Loucy (cell line): ENCODE results near the gene AGBL1.

Experiments
- H2AFZ ChIP-seq: fragments of 200-600 bp; sonication (generic); 2 replicates; pipeline ENCODE4 v1.6.0; 2016; ENCODE audit warnings: antibody characterized with exemption, mild to moderate bottlenecking, low read length, moderate library complexity
- H3F3A ChIP-seq: fragments of 200-600 bp; 2 replicates; pipeline ENCODE4 v1.6.0; 2016; ENCODE audit warnings: antibody characterized with exemption, low read depth, mild to moderate bottlenecking
- H3K27me3 ChIP-seq: fragments of 200-600 bp; sonication (generic); 2 replicates; pipeline ENCODE4 v1.6.1; 2014; ENCODE audit warnings: low read length, mild to moderate bottlenecking; ENCODE audit not compliant: insufficient read depth, poor library complexity, severe bottlenecking
- H3K36me3 ChIP-seq: fragments of 200-600 bp; sonication (generic); 2 replicates; pipeline ENCODE4 v1.6.1; 2016; ENCODE audit warnings: low read length; ENCODE audit not compliant: insufficient read depth
- H3K4me1 ChIP-seq: fragments of 200-600 bp; sonication (generic); 2 replicates; pipeline ENCODE4 v1.5.1; 2014; ENCODE audit warnings: low read length, mild to moderate bottlenecking; ENCODE audit not compliant: insufficient read depth, poor library complexity, severe bottlenecking
- H3K4me2 ChIP-seq: fragments of 200-600 bp; sonication (generic); 2 replicates; pipeline ENCODE4 v1.6.0; 2014; ENCODE audit warnings: antibody characterized with exemption, low read length, low read depth, mild to moderate bottlenecking; ENCODE audit not compliant: poor library complexity, severe bottlenecking
- H3K4me3 ChIP-seq: fragments of 200-600 bp; sonication (generic); 2 replicates; pipeline ENCODE4 v1.5.1; 2014; ENCODE audit warnings: low read length, mild to moderate bottlenecking, mixed read lengths; ENCODE audit not compliant: poor library complexity, severe bottlenecking
- H3K79me2 ChIP-seq: fragments of 200-600 bp; sonication (generic); 2 replicates; pipeline ENCODE4 v1.6.1; 2014; ENCODE audit warnings: low read length; ENCODE audit not compliant: insufficient read depth
- H3K9ac ChIP-seq: fragments of 200-600 bp; sonication (generic); 2 replicates; pipeline ENCODE4 v1.6.0; 2014; ENCODE audit warnings: mild to moderate bottlenecking, low read depth, low read length, moderate library complexity; ENCODE audit not compliant: poor library complexity, severe bottlenecking
- H3K9me2 ChIP-seq: fragments of 200-600 bp; sonication (generic); replicated peaks from 2 replicates; pipeline ENCODE4 v1.6.1; 2016; ENCODE audit warnings: low read depth, low read length, mixed read lengths
- H3K9me3 ChIP-seq: fragments of 200-600 bp; sonication (generic); 2 replicates; pipeline ENCODE4 v1.6.1; 2014; ENCODE audit warnings: mild to moderate bottlenecking, antibody characterized with exemption, low read length, low read depth; ENCODE audit not compliant: insufficient read depth
- H4K20me1 ChIP-seq: fragments of 200-600 bp; sonication (generic); 2 replicates; pipeline ENCODE4 v1.6.0; 2014; ENCODE audit warnings: antibody characterized with exemption, low read length, mild to moderate bottlenecking; ENCODE audit not compliant: insufficient read depth, poor library complexity, severe bottlenecking
- CTCF ChIP-seq: fragments of 200-600 bp; sonication (generic); conservative IDR thresholded peaks from 2 replicates; pipeline ENCODE4 v1.5.1; 2014; ENCODE audit warnings: mild to moderate bottlenecking, antibody characterized with exemption, low read length
- EZH2phosphoT487 ChIP-seq: fragments of 200-600 bp; IDR thresholded peaks from 2 replicates; pipeline ENCODE4 v1.6.1; 2018; ENCODE audit warnings: antibody characterized with exemption, mild to moderate bottlenecking, moderate library complexity, borderline replicate concordance

Gene AGBL1

GRCh38 chr15:86411916-86412315 lies 332.2 kb downstream of the AGBL1 start:
- no peak overlapping the region for H2AFZ ChIP-seq
- H3F3A ChIP-seq, result no peaks in the 10 kb centered on the region
- TF ChIP-seq EZH2phosphoT487 (no peak), CTCF (no peak)
- no peaks in the 10 kb centered on the region for H3K4me1 ChIP-seq
- H3K4me2 ChIP-seq, result no peak overlapping the region
- no peaks in the 10 kb centered on the region for H3K9me3 ChIP-seq
- no peaks in the 10 kb centered on the region for H3K79me2 ChIP-seq
- no peaks in the 10 kb centered on the region for H4K20me1 ChIP-seq
- no peak overlapping the region for H3K9ac ChIP-seq
- H3K4me3 ChIP-seq, result no peak overlapping the region
- H3K36me3 ChIP-seq, result no peaks in the 10 kb centered on the region
- H3K27me3 ChIP-seq, result no peaks in the 10 kb centered on the region
- H3K9me2 ChIP-seq, result no peaks in the 10 kb centered on the region

GRCh38 chr15:86413191-86413590 lies 333.5 kb downstream of the AGBL1 start:
- H3K27me3 ChIP-seq, result no peaks in the 10 kb centered on the region
- H3K9ac ChIP-seq, result no peak overlapping the region
- H4K20me1 ChIP-seq, result no peaks in the 10 kb centered on the region
- no peak overlapping the region for H2AFZ ChIP-seq
- no peaks in the 10 kb centered on the region for H3F3A ChIP-seq
- no peak overlapping the region for H3K4me3 ChIP-seq
- H3K9me3 ChIP-seq, result no peaks in the 10 kb centered on the region
- H3K36me3 ChIP-seq, result no peaks in the 10 kb centered on the region
- TF ChIP-seq EZH2phosphoT487 (no peak), CTCF (no peak)
- no peaks in the 10 kb centered on the region for H3K4me1 ChIP-seq
- H3K9me2 ChIP-seq, result no peaks in the 10 kb centered on the region
- no peaks in the 10 kb centered on the region for H3K79me2 ChIP-seq
- H3K4me2 ChIP-seq, result no peak overlapping the region

GRCh38 chr15:86425746-86426145 lies 346.1 kb downstream of the AGBL1 start:
- no peaks in the 10 kb centered on the region for H3K9me3 ChIP-seq
- no peaks in the 10 kb centered on the region for H3K9me2 ChIP-seq
- no peak for TF ChIP-seq CTCF
- no peak for TF ChIP-seq EZH2phosphoT487

More at GRCh38 chr15:86425746-86426145, 346.1 kb downstream of the AGBL1 start:
- Histone ChIP-seq H3F3A (no peaks in the 10 kb centered on the region), H3K4me1 (no peaks in the 10 kb centered on the region), H2AFZ (no peak overlapping the region), H3K27me3 (no peaks in the 10 kb centered on the region), H3K4me2 (no peak overlapping the region), H3K9ac (no peak overlapping the region), H3K36me3 (no peaks in the 10 kb centered on the region), H3K4me3 (no peak overlapping the region), H4K20me1 (no peaks in the 10 kb centered on the region), H3K79me2 (no peaks in the 10 kb centered on the region)
